Left lung (tissue), 10 donors: ENCODE results near the gene ETV3L. TPM values are rescaled to one million over a fixed set of nuclear protein-coding genes. Genes with fewer than 3 reads are reported as not detected.
A peak's percentile ranks its signal among the peaks of the same experiment; 100 is the strongest.

Experiments
- ATAC-seq: fragments of 200-7000 bp; cut with Tn5 transposase; one replicate; pipeline ENCODE4 v1.9.1; 2020; ENCODE audit warnings: moderate library complexity
- DNase-seq, 4 donors: peaks; one replicate each; pipeline ENCODE4 v3.0.0-alpha.2; 2013 to 2020
- H3K27ac ChIP-seq, 2 donors: fragments of 200-600 bp; sonication (generic) in 1 of 2; one replicate each; pipeline versions ENCODE4 v1.5.0 to v1.8.0; 2020 to 2021
- H3K27me3 ChIP-seq, 2 donors: fragments of 200-600 bp; sonication (generic) in 1 of 2; one replicate each; pipeline versions ENCODE4 v1.5.0 to v1.8.0; 2020 to 2021
- H3K36me3 ChIP-seq, 2 donors: fragments of 200-600 bp; sonication (generic) in 1 of 2; one replicate each; pipeline versions ENCODE4 v1.5.0 to v1.8.0; 2020 to 2021
- H3K4me1 ChIP-seq, 2 donors: fragments of 200-600 bp; one replicate each; pipeline ENCODE4 v1.8.0; 2021
- H3K4me3 ChIP-seq, 2 donors: fragments of 200-600 bp; sonication (generic) in 1 of 2; one replicate each; pipeline versions ENCODE4 v1.5.0 to v1.8.0; 2020 to 2021; ENCODE audit warnings: mild to moderate bottlenecking in 1 of 2
- H3K9me3 ChIP-seq, 2 donors: fragments of 200-600 bp; sonication (generic) in 1 of 2; one replicate each; pipeline versions ENCODE4 v1.5.0 to v1.8.0; 2020 to 2021
- intact Hi-C, 2 donors: fragments of 100-400 bp; cut with DNase I; formaldehyde crosslinking; loops; one replicate each; pipeline versions ENCODE4 v1.11.2 to v1.14.2; 2022
- polyA plus RNA-seq, 6 donors: library from polyadenylated mRNA; unstranded; fragments of 120-200 nt; gene quantifications; one replicate each; pipeline ENCODE4 v1.2.1, GENCODE V29; 2013; ENCODE audit not compliant: insufficient read length in 6 of 6
- total RNA-seq, 2 donors: library from RNA; stranded (reverse); fragmentation: NEBNext Ultra II Directional; extraction: Animal tissue kit (Norgen Biotek cat#: 25700); gene quantifications; one replicate each; pipeline ENCODE4 v1.2.1, GENCODE V29; 2021
- TF ChIP-seq, protein P1 (sequence below), 2 donors: fragments of 200-600 bp; sonication (generic) in 1 of 2; IDR thresholded peaks; one replicate each; pipeline versions ENCODE4 v1.5.0 to v1.8.0; 2021; ENCODE audit warnings: antibody characterized with exemption in 2 of 2
- donor health status: DM: no; HTN: yes; CAD: no.
- donor health status: DM: no; HTN: no; CAD: no.

The ETV3L gene
- total and polyA plus RNA-seq, 8 donors = not detected

DNA sequence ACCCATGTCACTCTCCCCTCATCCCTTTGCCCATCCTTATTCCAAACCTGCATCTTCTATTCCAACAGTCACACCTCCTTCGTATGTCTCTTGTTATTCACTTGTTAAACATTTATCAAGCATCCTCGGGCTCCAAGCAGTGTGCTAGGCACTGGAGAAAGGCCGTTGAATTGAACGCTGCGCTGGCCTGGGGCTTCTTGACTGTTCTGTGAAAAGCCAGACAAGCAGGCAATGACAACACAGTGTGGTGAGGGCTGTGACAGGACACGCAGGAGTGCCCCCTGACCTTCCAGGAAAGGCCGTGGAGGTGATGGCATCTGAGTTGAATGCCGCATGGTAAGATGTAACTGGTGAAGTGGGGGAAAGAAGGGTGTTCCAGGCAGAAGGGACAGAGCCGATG lies 19.4 kb upstream of the ETV3L start:
- TF ChIP-seq, protein P1, sequence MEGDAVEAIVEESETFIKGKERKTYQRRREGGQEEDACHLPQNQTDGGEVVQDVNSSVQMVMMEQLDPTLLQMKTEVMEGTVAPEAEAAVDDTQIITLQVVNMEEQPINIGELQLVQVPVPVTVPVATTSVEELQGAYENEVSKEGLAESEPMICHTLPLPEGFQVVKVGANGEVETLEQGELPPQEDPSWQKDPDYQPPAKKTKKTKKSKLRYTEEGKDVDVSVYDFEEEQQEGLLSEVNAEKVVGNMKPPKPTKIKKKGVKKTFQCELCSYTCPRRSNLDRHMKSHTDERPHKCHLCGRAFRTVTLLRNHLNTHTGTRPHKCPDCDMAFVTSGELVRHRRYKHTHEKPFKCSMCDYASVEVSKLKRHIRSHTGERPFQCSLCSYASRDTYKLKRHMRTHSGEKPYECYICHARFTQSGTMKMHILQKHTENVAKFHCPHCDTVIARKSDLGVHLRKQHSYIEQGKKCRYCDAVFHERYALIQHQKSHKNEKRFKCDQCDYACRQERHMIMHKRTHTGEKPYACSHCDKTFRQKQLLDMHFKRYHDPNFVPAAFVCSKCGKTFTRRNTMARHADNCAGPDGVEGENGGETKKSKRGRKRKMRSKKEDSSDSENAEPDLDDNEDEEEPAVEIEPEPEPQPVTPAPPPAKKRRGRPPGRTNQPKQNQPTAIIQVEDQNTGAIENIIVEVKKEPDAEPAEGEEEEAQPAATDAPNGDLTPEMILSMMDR (IDR thresholded peaks at IDR 0.05) = no peak
- no peak overlapping the region for H3K4me3 ChIP-seq
- H3K27me3 ChIP-seq = no peaks in the 10 kb centered on the region
- DNase-seq (no peak), ATAC-seq (no peak)
- intact Hi-C loops = no loop called here
- peaks cover 0 to 24% of the 10 kb centered on the region in 2 donors for H3K36me3 ChIP-seq
- no peaks in the 10 kb centered on the region for H3K9me3 ChIP-seq
- no peaks in the 10 kb centered on the region for H3K4me1 ChIP-seq
- H3K27ac ChIP-seq = no peak overlapping the region

DNA sequence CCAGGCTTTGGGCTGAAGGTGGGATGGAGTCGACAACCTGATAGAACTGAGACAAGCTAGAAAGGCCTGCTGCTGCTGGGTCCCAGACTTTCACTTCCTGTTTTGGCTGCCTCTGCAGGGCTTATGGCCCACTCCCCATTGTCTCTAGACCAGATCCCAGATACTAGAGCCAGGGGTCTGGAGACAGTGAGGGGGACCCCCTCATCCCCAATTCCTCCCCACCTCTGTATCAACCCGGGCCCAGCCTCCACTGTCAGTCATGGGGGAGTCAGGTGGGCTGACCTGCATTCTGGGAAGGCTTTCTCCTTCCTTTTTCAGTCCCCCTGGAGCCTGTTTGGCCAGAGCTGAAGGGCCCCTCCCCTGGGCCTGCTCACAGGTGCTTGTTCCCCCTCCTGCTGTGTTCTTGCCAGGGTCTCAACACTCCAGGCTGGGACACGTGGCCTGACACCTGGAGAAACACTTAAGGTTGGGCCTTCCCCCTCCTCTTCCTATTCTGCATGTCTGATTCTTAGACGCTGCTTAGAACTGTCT lies 18.0 kb upstream of the ETV3L start:
- H3K9me3 ChIP-seq = no peaks in the 10 kb centered on the region
- ATAC-seq = no peak
- no peak overlapping the region for H3K4me3 ChIP-seq
- H3K27me3 ChIP-seq = no peaks in the 10 kb centered on the region
- H3K4me1 ChIP-seq = peaks cover 0 to 13% of the 10 kb centered on the region in 2 donors
- no peak overlapping the region for H3K27ac ChIP-seq
- intact Hi-C loops = no loop called here
- TF ChIP-seq, protein P1 (IDR thresholded peaks at IDR 0.05) = no peak
- DNase-seq = peak in 1 of 4 donors; percentile 47
- H3K36me3 ChIP-seq = peaks cover 0 to 10% of the 10 kb centered on the region in 2 donors

GRCh38 chr1:157116737-157117103 lies 17.1 kb upstream of the ETV3L start:
- peaks cover 0 to 4% of the 10 kb centered on the region in 2 donors for H3K27me3 ChIP-seq
- H3K4me1 ChIP-seq = peaks cover 0 to 14% of the 10 kb centered on the region in 2 donors
- ATAC-seq = no peak
- no peak overlapping the region for H3K27ac ChIP-seq
- DNase-seq = no peak
- no peak overlapping the region for H3K4me3 ChIP-seq
- H3K36me3 ChIP-seq = peaks cover 0 to 1% of the 10 kb centered on the region in 2 donors
- no peaks in the 10 kb centered on the region for H3K9me3 ChIP-seq
- TF ChIP-seq, protein P1 (IDR thresholded peaks at IDR 0.05) = no peak
- intact Hi-C loops = no loop called here

DNA sequence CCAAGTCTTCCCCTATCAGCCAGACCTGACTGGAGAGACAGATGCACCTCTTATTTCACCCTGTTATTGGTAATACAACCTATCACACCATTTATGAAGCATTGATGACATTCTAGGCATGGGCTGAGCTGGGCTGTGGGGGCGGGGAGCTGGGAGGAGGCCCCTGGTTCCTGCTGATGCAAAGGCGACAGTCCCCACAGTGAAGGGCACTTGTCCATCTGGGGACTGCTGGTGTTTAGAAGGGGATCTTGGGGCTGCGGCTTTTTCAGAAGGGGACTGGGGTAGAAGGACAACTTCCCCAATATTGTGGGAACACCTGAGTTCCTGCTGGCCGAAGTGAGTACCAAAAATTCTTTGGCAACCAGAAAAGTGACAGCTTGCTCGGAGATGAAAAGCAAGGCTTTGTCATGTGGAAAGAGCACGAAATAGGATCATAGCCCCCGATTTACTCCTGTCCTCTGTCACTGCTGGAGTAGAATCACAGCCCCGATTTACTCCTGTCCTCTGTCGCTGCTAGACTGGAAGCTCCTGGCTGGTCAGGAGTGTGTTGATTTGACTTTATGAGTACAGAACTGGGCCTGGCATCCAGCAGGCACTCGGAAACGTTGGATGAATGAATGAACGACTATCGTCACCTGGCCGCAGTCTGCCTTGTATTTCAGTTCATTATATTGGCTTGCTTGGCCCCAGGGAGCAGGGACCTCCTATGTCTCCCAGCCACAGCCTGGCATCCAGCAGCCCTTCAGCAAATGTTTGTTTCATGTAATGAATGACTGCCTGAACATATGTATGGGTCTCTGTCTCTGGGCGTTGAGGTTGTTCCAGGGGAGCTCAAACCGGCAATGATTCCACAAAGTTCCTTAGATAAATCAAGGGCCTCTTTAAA lies 16.5 kb upstream of the ETV3L start:
- Histone ChIP-seq H3K27ac (no peak overlapping the region), H3K9me3 (no peaks in the 10 kb centered on the region), H3K27me3 (peaks cover 0 to 9% of the 10 kb centered on the region in 2 donors), H3K4me3 (no peak overlapping the region), H3K36me3 (no peaks in the 10 kb centered on the region), H3K4me1 (peaks cover 0 to 14% of the 10 kb centered on the region in 2 donors)
- ATAC-seq = no peak
- intact Hi-C loops = no loop called here
- TF ChIP-seq, protein P1 (IDR thresholded peaks at IDR 0.05) = no peak
- no peak for DNase-seq

GRCh38 chr1:157115429-157115838 lies 15.8 kb upstream of the ETV3L start:
- intact Hi-C loops = no loop called here
- DNase-seq (no peak), ATAC-seq (no peak)
- Histone ChIP-seq H3K36me3 (no peaks in the 10 kb centered on the region), H3K9me3 (no peaks in the 10 kb centered on the region), H3K4me1 (peaks cover 0 to 14% of the 10 kb centered on the region in 2 donors), H3K4me3 (no peak overlapping the region), H3K27ac (no peak overlapping the region), H3K27me3 (peaks cover 0 to 9% of the 10 kb centered on the region in 2 donors)
- TF ChIP-seq, protein P1 (IDR thresholded peaks at IDR 0.05) = no peak
